ENCODE data around the gene SHC3.

- TF ChIP-seq EP300 (IDR thresholded peaks at IDR 0.05) (no peak), CTCF (IDR thresholded peaks at IDR 0.05) (no peak)
Measured at GRCh38 chr9:89025553-89025952, 153.1 kb downstream of the SHC3 start.

All from upper lobe of left lung (tissue), 4 donors.